GM12873 (cell line): ENCODE measurements around the gene MUC12.

Experiments
- CTCF ChIP-seq: IDR thresholded peaks from 2 replicates; pipeline ENCODE4 v1.5.1; 2012; ENCODE audit warnings: low read depth, mild to moderate bottlenecking, moderate library complexity, low read length, control low read depth; ENCODE audit not compliant: insufficient read depth; ENCODE audit errors: missing control alignments

Gene MUC12

GRCh38 chr7:100965045-100965722 is 4.2 kb upstream of the MUC12 start:
- no peak for TF ChIP-seq CTCF

GRCh38 chr7:100965723-100966541 is 3.4 kb upstream of the MUC12 start:
- TF ChIP-seq CTCF, result peak; percentile 88

GRCh38 chr7:100966542-100967291 is 2.6 kb upstream of the MUC12 start:
- TF ChIP-seq CTCF, result no peak

GRCh38 chr7:100967292-100967863 is 2.0 kb upstream of the MUC12 start:
- no peak for TF ChIP-seq CTCF

- no peak for TF ChIP-seq CTCF
Observed at GRCh38 chr7:100968031-100968430, 1.3 kb upstream of the MUC12 start.

- TF ChIP-seq CTCF, result no peak
Observed at GRCh38 chr7:100968650-100969049, 715 bp upstream of the MUC12 start.
